ENCODE measurements around the gene MACO1.

- no peak for TF ChIP-seq POLR2A (IDR thresholded peaks at IDR 0.05; ENCODE audit: low read length)
- TF ChIP-seq GATA1 (IDR thresholded peaks at IDR 0.05; ENCODE audit: low read depth, low read length): no peak
Measured at GRCh38 chr1:25520446-25521061, 89.9 kb downstream of the MACO1 start.
